ENCODE results near the gene CTIF. TPM values are rescaled to one million over a fixed set of nuclear protein-coding genes. Genes with fewer than 3 reads are reported as not detected.

CTIF gene
- total RNA-seq, 1 donor from 2014 or later, result 137 TPM

DNA sequence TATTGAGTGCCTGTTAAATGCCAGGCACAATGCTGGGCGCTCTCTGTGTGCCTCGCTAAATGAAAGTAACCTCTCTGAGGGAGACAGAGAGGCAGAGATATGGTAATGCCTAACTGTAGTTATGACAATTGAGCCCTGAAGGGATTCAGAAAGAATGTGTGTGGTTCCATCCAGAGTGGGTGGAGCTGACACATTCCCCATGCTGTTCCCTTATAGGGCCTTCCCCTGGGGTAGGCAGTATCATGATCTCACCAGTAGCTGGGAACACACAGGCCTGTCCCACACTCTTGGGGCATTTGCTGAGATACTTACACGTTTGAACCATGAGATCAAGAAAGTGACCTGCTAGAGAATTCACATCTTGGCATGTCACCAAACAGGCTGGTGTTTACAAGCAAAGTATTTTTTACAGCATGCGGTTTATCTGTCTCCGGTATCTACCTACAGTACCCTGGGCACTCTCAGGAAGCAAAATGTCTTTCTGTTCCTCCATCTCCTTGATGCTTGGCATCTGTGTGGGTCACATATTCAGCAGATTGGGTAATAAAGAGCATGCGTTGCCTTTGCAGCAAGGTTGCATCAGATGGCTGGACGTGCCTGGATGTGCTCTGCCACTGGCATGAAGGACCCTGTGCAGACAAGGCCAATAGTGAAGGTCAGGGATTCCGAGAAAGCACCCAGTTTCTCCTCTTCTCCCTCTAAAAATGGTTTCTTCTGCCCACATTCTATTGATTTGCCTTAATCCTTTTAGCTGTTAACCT lies 9.4 kb downstream of the CTIF start:
- peak overlapping the region; percentile 53 for H3K27ac Mint-ChIP-seq (ENCODE audit: unreplicated experiment)
- H3K36me3 Mint-ChIP-seq (ENCODE audit: unreplicated experiment), result peaks cover 11% of the 10 kb centered on the region
- peaks cover 64% of the 10 kb centered on the region for H3K4me1 Mint-ChIP-seq (ENCODE audit: low read depth, unreplicated experiment)
- peak overlapping the region; percentile 14 for H3K4me3 Mint-ChIP-seq (ENCODE audit: unreplicated experiment)
- peaks cover 10% of the 10 kb centered on the region for H3K27me3 Mint-ChIP-seq (ENCODE audit: unreplicated experiment)
- DNase-seq, result no peak
- no peak for TF ChIP-seq CTCF (IDR thresholded peaks at IDR 0.05; ENCODE audit: partially characterized antibody, unreplicated experiment)
- H3K9me3 Mint-ChIP-seq (ENCODE audit: unreplicated experiment), result peaks cover 16% of the 10 kb centered on the region

DNA sequence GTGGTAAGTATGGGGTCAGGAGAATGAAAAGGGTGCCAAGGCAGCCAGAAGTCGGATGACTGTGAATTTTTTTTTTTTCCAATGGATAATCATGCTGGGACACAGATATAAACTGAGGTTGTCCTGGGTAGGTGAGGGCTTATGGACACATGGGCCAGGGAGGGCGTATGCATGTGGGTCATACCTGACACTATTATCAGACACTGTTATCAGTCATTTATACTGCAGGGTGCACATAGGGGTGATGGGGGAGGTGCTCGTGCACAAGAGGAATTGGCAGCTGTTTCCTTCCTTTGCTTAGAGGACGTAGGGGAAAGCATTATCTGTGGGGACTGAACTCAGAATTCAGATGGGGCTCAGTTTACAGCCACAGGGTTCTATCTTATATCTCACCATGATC lies 10.1 kb downstream of the CTIF start:
- Mint-ChIP-seq H3K27me3 (ENCODE audit: unreplicated experiment) (peaks cover 9% of the 10 kb centered on the region), H3K27ac (ENCODE audit: unreplicated experiment) (peak overlapping the region; percentile 53), H3K4me1 (ENCODE audit: low read depth, unreplicated experiment) (peaks cover 60% of the 10 kb centered on the region), H3K9me3 (ENCODE audit: unreplicated experiment) (peaks cover 13% of the 10 kb centered on the region), H3K36me3 (ENCODE audit: unreplicated experiment) (peaks cover 11% of the 10 kb centered on the region), H3K4me3 (ENCODE audit: unreplicated experiment) (peak overlapping the region; percentile 14)
- no peak for TF ChIP-seq CTCF (IDR thresholded peaks at IDR 0.05; ENCODE audit: partially characterized antibody, unreplicated experiment)
- no peak for DNase-seq

GRCh38 chr18:48550101-48550729 lies 11.4 kb downstream of the CTIF start:
- Mint-ChIP-seq H3K27ac (ENCODE audit: unreplicated experiment) (peak overlapping the region; percentile 70), H3K4me1 (ENCODE audit: low read depth, unreplicated experiment) (peaks cover 52% of the 10 kb centered on the region), H3K4me3 (ENCODE audit: unreplicated experiment) (no peak overlapping the region), H3K36me3 (ENCODE audit: unreplicated experiment) (peaks cover 11% of the 10 kb centered on the region), H3K27me3 (ENCODE audit: unreplicated experiment) (peaks cover 8% of the 10 kb centered on the region), H3K9me3 (ENCODE audit: unreplicated experiment) (peaks cover 11% of the 10 kb centered on the region)
- TF ChIP-seq CTCF (IDR thresholded peaks at IDR 0.05; ENCODE audit: partially characterized antibody, unreplicated experiment), result no peak
- DNase-seq, result no peak

DNA sequence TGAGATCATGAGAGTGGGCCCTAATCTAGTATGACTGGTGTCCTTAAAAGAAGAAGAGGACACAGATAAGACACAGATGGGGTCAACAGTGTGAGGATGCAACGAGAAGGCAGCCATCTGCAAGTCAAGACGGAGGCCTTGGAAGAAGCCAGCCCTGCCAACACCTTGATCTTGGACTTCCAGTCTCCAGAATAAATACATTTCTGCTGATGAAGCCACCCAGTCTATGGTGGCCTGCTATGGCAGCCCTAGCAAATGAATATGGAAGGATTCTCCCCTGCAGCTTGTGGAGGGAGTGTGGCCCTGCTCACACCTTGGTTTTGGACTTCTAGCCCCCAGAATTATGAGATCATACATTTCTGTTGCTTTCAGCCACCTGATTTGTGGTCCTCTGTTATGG lies 12.3 kb downstream of the CTIF start:
- no peak for DNase-seq
- Mint-ChIP-seq H3K4me3 (ENCODE audit: unreplicated experiment) (no peak overlapping the region), H3K36me3 (ENCODE audit: unreplicated experiment) (peaks cover 11% of the 10 kb centered on the region), H3K27me3 (ENCODE audit: unreplicated experiment) (peaks cover 5% of the 10 kb centered on the region), H3K4me1 (ENCODE audit: low read depth, unreplicated experiment) (peaks cover 44% of the 10 kb centered on the region), H3K9me3 (ENCODE audit: unreplicated experiment) (peaks cover 7% of the 10 kb centered on the region), H3K27ac (ENCODE audit: unreplicated experiment) (no peak overlapping the region)
- no peak for TF ChIP-seq CTCF (IDR thresholded peaks at IDR 0.05; ENCODE audit: partially characterized antibody, unreplicated experiment)

GRCh38 chr18:48552130-48552529 lies 13.3 kb downstream of the CTIF start:
- Mint-ChIP-seq H3K9me3 (ENCODE audit: unreplicated experiment) (peaks cover 4% of the 10 kb centered on the region), H3K27ac (ENCODE audit: unreplicated experiment) (no peak overlapping the region), H3K4me1 (ENCODE audit: low read depth, unreplicated experiment) (peaks cover 38% of the 10 kb centered on the region), H3K36me3 (ENCODE audit: unreplicated experiment) (peaks cover 11% of the 10 kb centered on the region), H3K4me3 (ENCODE audit: unreplicated experiment) (no peak overlapping the region), H3K27me3 (ENCODE audit: unreplicated experiment) (peaks cover 5% of the 10 kb centered on the region)
- no peak for TF ChIP-seq CTCF (IDR thresholded peaks at IDR 0.05; ENCODE audit: partially characterized antibody, unreplicated experiment)
- DNase-seq, result no peak
